ENCODE measurements around the gene TECTB. TPM values are rescaled to one million over a fixed set of nuclear protein-coding genes. Genes with fewer than 3 reads are reported as not detected.

The TECTB gene
- total RNA-seq, 2 donors from 2014 or later: not detected

DNA sequence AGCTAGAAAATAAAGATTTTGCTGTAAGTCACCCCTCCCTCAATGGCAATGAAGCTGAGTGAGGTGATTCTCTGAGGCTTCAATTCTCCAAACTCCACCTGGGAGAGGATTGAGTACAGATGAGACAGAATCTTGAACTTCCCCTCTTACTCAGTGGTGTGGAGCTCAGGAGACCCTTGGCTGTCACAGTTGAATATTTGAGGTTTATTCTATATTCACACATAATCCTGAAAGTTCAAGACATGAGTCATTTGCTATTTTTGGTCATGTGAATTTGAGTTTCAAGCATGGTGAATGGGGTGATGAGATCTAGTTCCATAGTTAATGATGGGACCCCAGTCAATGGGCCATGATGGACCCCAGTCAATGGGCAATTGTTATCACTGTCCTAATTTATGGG is 13.9 kb upstream of the TECTB start:
- no peaks in the 10 kb centered on the region for H3K27me3 ChIP-seq (replicated peaks; ENCODE audit: insufficient read depth)
- no peak for ATAC-seq (ENCODE audit: insufficient number of reproducible peaks, low FRiP score, low read depth)
- H3K27ac ChIP-seq: no peak overlapping the region
- no peaks in the 10 kb centered on the region for H3K4me1 ChIP-seq (ENCODE audit: control insufficient read depth in 1 of 2, low read depth in 2 of 2)
- TF ChIP-seq, protein P1, sequence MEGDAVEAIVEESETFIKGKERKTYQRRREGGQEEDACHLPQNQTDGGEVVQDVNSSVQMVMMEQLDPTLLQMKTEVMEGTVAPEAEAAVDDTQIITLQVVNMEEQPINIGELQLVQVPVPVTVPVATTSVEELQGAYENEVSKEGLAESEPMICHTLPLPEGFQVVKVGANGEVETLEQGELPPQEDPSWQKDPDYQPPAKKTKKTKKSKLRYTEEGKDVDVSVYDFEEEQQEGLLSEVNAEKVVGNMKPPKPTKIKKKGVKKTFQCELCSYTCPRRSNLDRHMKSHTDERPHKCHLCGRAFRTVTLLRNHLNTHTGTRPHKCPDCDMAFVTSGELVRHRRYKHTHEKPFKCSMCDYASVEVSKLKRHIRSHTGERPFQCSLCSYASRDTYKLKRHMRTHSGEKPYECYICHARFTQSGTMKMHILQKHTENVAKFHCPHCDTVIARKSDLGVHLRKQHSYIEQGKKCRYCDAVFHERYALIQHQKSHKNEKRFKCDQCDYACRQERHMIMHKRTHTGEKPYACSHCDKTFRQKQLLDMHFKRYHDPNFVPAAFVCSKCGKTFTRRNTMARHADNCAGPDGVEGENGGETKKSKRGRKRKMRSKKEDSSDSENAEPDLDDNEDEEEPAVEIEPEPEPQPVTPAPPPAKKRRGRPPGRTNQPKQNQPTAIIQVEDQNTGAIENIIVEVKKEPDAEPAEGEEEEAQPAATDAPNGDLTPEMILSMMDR (IDR thresholded peaks at IDR 0.05): no peak
- H3K9me3 ChIP-seq: no peaks in the 10 kb centered on the region
- H3K4me3 ChIP-seq: no peak overlapping the region
- no peaks in the 10 kb centered on the region for H3K36me3 ChIP-seq
- no peak for DNase-seq (ENCODE audit: low spot score)

DNA sequence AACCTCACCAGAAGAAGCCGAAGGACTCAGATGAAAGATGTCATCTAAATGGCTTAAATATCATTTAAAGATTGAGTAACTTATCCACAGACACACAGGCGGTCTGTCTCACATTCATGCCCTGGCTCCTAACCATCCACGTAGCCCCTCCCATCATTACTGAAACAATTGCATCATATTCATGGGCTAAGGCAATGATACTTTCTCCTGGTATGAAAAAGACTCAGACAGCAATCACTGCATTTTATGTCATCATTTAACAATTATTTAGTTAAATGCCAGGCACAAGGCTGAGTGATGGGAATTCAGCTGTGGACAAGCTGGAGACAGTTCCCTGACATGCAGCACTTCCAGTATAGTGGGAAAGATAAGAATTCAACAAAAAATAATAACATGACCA is 11.2 kb upstream of the TECTB start:
- Histone ChIP-seq H3K9me3 (no peaks in the 10 kb centered on the region), H3K27me3 (replicated peaks; ENCODE audit: insufficient read depth) (no peaks in the 10 kb centered on the region), H3K4me1 (ENCODE audit: control insufficient read depth in 1 of 2, low read depth in 2 of 2) (no peaks in the 10 kb centered on the region), H3K4me3 (no peak overlapping the region), H3K36me3 (no peaks in the 10 kb centered on the region), H3K27ac (no peak overlapping the region)
- TF ChIP-seq, protein P1 (IDR thresholded peaks at IDR 0.05): no peak
- ATAC-seq (ENCODE audit: insufficient number of reproducible peaks, low FRiP score, low read depth) (no peak), DNase-seq (ENCODE audit: low spot score) (no peak)

DNA sequence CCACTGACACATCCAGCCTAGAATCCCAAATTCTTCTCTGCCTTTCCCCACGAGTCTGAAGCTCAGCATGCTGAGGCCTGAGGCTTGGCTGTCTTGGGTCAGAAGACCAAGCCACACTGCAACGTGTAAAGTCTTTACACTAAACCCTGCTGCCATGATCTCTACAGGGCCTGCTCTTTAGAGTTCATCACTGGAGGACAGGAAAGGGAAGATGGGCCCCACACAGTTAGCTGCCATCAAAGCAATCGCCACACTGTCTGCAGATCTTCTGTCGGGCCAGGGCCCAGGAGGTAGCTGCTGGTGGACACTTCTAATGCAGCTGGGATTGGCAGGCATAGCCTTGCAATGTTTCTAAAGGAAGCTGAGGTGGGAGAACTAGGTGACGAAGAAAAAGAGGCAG is 8.4 kb upstream of the TECTB start:
- no peak for ATAC-seq (ENCODE audit: insufficient number of reproducible peaks, low FRiP score, low read depth)
- Histone ChIP-seq H3K36me3 (no peaks in the 10 kb centered on the region), H3K27me3 (replicated peaks; ENCODE audit: insufficient read depth) (no peaks in the 10 kb centered on the region), H3K27ac (no peak overlapping the region), H3K4me3 (no peak overlapping the region), H3K9me3 (no peaks in the 10 kb centered on the region), H3K4me1 (ENCODE audit: control insufficient read depth in 1 of 2, low read depth in 2 of 2) (no peaks in the 10 kb centered on the region)
- no peak for DNase-seq (ENCODE audit: low spot score)
- TF ChIP-seq, protein P1 (IDR thresholded peaks at IDR 0.05): no peak

DNA sequence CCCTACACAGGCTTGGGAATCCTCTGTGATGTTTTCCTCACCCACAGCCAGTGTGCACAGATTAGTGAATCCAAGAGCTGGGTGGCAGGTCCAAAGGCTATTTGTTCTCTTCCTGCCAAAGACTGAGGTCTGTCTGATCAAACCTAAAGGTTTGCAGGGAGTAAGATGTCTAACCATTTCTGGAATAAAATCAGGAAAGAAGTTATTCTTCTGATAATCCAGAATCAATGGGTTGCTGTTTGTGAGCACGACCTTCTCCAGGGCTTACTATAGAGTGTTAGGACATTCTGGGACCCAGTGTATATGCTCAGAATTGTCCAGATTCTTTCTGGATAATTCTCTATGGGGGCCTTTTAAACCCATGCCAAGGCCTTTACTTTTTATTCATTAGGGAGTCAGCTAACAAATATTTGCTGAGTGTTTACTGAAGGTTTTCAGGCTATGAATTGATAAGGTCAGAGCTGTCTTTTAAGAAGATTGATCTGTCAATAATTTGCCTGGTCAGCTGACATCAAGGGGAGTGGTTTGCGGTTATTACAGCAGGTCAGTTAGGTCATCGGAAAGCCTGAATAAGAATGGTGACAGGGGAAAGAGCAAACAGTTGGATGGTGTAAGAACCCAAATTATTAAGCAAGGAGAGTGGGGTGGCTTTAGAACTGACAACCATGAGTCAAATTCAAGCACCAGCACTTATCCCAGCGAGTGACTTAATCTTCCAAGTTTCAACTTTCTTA is 7.5 kb upstream of the TECTB start:
- Histone ChIP-seq H3K4me3 (no peak overlapping the region), H3K27me3 (replicated peaks; ENCODE audit: insufficient read depth) (no peaks in the 10 kb centered on the region), H3K27ac (no peak overlapping the region), H3K9me3 (no peaks in the 10 kb centered on the region), H3K36me3 (no peaks in the 10 kb centered on the region), H3K4me1 (ENCODE audit: control insufficient read depth in 1 of 2, low read depth in 2 of 2) (no peaks in the 10 kb centered on the region)
- TF ChIP-seq, protein P1 (IDR thresholded peaks at IDR 0.05): no peak
- ATAC-seq (ENCODE audit: insufficient number of reproducible peaks, low FRiP score, low read depth): no peak
- no peak for DNase-seq (ENCODE audit: low spot score)

DNA sequence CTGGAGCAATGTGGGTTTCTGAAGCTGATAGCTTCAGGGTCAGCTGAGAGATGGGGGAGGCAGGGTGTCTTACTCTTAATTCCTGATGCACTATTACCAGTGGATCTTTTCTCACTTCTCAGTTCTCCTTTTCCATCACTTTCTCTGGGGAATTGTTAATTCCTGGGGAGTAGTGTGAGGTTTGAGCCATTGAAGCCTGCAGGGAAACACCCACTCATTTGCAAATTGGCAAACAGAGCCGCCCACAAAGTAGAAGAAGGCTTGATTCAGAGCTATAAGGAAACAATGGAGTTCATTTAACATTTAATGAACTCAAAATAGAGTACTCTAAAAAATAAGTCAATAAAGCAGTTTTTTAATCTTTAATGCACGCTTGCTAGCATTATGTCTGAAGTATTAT is 4.3 kb upstream of the TECTB start:
- no peak overlapping the region for H3K4me3 ChIP-seq
- no peaks in the 10 kb centered on the region for H3K27me3 ChIP-seq (replicated peaks; ENCODE audit: insufficient read depth)
- TF ChIP-seq, protein P1 (IDR thresholded peaks at IDR 0.05): no peak
- no peak overlapping the region for H3K27ac ChIP-seq
- no peaks in the 10 kb centered on the region for H3K9me3 ChIP-seq
- ATAC-seq (ENCODE audit: insufficient number of reproducible peaks, low FRiP score, low read depth): no peak
- H3K4me1 ChIP-seq (ENCODE audit: control insufficient read depth in 1 of 2, low read depth in 2 of 2): no peaks in the 10 kb centered on the region
- no peaks in the 10 kb centered on the region for H3K36me3 ChIP-seq
- no peak for DNase-seq (ENCODE audit: low spot score)
